HepG2 (cell line): ENCODE results near the gene ZNF483.

Experiments
- CCAR2 ChIP-seq: fragments of 200-400 bp; formaldehyde crosslinking; optimal IDR thresholded peaks from 2 replicates; pipeline ENCODE3; 2018; ENCODE audit warnings: low read depth, mild to moderate bottlenecking, low read length, moderate library complexity
- CTCF ChIP-seq: sonication (generic); formaldehyde crosslinking; IDR thresholded peaks from 2 replicates; pipeline ENCODE4 v1.5.0; 2020; ENCODE audit warnings: mild to moderate bottlenecking, missing genetic modification reagents, moderate library complexity
- ESRRA ChIP-seq: sonication (generic); formaldehyde crosslinking; IDR thresholded peaks from 2 replicates; pipeline ENCODE4 v1.5.1; 2020; ENCODE audit warnings: mild to moderate bottlenecking, low read depth, missing genetic modification reagents
- HOXA7 ChIP-seq: sonication (generic); formaldehyde crosslinking; IDR thresholded peaks from 2 replicates; pipeline ENCODE4 v1.8.1; 2022; ENCODE audit warnings: mild to moderate bottlenecking, missing genetic modification reagents, moderate library complexity
- MAX ChIP-seq: IDR thresholded peaks from 2 replicates; pipeline ENCODE4 v1.6.1; 2012; ENCODE audit warnings: inconsistent platforms
- PHB2 ChIP-seq: fragments of 450-650 bp; IDR thresholded peaks from 2 replicates; pipeline ENCODE4 v1.6.1; 2018; ENCODE audit not compliant: partially characterized antibody
- RAD21 ChIP-seq: fragments of 450-650 bp; formaldehyde crosslinking; IDR thresholded peaks from 2 replicates; pipeline ENCODE4 v1.5.0; 2020; ENCODE audit warnings: mild to moderate bottlenecking
- SP2 ChIP-seq: sonication (generic); formaldehyde crosslinking; IDR thresholded peaks from 2 replicates; pipeline ENCODE4 v1.5.1; 2020; ENCODE audit warnings: mild to moderate bottlenecking, missing genetic modification reagents
- ZNF510 ChIP-seq: sonication (generic); formaldehyde crosslinking; IDR thresholded peaks from 2 replicates; pipeline ENCODE4 v1.4.0; 2020; ENCODE audit warnings: low read depth, mild to moderate bottlenecking, missing genetic modification reagents
- ZNF777 ChIP-seq: sonication (generic); formaldehyde crosslinking; IDR thresholded peaks from 2 replicates; pipeline ENCODE4 v1.4.0; 2020; ENCODE audit warnings: missing genetic modification reagents
- ZSCAN9 ChIP-seq: IDR thresholded peaks from 2 replicates; pipeline ENCODE4 v1.6.1; 2016; ENCODE audit warnings: borderline replicate concordance
- TF ChIP-seq, protein P1 (sequence below): conservative IDR thresholded peaks from 2 replicates; pipeline ENCODE4 v1.6.1; 2018; ENCODE audit warnings: missing genetic modification reagents

GRCh38 chr9:111477677-111478076 is 47.3 kb upstream of the ZNF483 start:
- TF ChIP-seq ZSCAN9 (CRISPR knock-in tag) (no peak), ZNF777 (CRISPR knock-in tag) (no peak), ESRRA (CRISPR knock-in tag) (no peak), ZNF510 (CRISPR knock-in tag) (no peak), CTCF (no peak), PHB2 (no peak), CCAR2 (no peak), MAX (no peak), SP2 (CRISPR knock-in tag) (no peak), HOXA7 (CRISPR knock-in tag) (no peak), RAD21 (CRISPR knock-in tag) (no peak)
- TF ChIP-seq, protein P1, sequence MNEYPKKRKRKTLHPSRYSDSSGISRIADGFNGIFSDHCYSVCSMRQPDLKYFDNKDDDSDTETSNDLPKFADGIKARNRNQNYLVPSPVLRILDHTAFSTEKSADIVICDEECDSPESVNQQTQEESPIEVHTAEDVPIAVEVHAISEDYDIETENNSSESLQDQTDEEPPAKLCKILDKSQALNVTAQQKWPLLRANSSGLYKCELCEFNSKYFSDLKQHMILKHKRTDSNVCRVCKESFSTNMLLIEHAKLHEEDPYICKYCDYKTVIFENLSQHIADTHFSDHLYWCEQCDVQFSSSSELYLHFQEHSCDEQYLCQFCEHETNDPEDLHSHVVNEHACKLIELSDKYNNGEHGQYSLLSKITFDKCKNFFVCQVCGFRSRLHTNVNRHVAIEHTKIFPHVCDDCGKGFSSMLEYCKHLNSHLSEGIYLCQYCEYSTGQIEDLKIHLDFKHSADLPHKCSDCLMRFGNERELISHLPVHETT (CRISPR knock-in tag), result no peak
